Astrocyte of the cerebellum (primary cell): ENCODE results near the gene CHD2.

Experiments used
- DNase-seq: peaks from one replicate; pipeline ENCODE4 v3.0.0-alpha.2; 2011; ENCODE audit warnings: low read depth
- H3K4me3 ChIP-seq: 2 replicates; pipeline ENCODE4 v1.5.1; 2011; ENCODE audit warnings: mild to moderate bottlenecking, low read depth, low read length, moderate library complexity
- in situ Hi-C: cut with HindIII; loops from 2 replicates; pipeline ENCODE4 v1.10.0; 2017; ENCODE audit warnings: low sequenced_read_pairs
- TF ChIP-seq, protein P1 (sequence below): IDR thresholded peaks from 2 replicates; pipeline ENCODE4 v1.5.1; 2012; ENCODE audit warnings: low read length, low read depth, moderate library complexity, mild to moderate bottlenecking; ENCODE audit errors: missing control alignments

The CHD2 gene

GRCh38 chr15:92900731-92901071 is 577 bp downstream of the CHD2 start:
- no peak for DNase-seq
- TF ChIP-seq, protein P1, sequence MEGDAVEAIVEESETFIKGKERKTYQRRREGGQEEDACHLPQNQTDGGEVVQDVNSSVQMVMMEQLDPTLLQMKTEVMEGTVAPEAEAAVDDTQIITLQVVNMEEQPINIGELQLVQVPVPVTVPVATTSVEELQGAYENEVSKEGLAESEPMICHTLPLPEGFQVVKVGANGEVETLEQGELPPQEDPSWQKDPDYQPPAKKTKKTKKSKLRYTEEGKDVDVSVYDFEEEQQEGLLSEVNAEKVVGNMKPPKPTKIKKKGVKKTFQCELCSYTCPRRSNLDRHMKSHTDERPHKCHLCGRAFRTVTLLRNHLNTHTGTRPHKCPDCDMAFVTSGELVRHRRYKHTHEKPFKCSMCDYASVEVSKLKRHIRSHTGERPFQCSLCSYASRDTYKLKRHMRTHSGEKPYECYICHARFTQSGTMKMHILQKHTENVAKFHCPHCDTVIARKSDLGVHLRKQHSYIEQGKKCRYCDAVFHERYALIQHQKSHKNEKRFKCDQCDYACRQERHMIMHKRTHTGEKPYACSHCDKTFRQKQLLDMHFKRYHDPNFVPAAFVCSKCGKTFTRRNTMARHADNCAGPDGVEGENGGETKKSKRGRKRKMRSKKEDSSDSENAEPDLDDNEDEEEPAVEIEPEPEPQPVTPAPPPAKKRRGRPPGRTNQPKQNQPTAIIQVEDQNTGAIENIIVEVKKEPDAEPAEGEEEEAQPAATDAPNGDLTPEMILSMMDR, result no peak
- peak overlapping the region; percentile 74 for H3K4me3 ChIP-seq
- in situ Hi-C loops, result no loop called here

DNA sequence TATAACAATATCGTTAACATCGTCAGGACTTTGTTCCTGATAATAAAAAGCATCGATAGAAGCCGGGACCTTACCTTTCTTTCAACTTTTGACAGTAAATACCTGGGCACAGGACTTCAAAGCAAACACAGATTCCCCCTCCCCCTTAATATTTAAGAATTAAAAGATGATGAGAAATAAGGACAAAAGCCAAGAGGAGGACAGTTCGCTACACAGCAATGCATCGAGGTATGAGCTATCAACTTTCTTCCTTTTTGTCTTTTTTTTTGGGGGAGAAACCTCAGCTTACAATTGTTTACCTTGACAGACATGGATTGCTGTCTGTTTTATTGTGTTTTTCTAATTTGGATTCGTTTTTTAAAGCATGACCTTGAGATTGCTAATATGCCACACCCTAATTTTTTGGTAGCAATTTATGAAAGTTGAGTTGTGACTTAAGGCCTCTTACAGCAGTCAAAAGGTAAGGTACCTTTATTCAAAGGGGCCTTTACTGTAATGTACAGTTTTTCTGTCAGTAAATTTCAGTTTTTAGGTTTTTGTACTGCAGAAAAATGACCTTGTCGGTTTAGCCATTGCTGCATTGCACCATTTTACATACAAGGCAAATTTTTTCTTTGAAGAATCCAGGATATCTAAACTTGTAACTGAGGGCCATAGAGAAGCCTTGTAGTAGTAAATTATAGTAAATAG is 1.1 kb downstream of the CHD2 start:
- in situ Hi-C loops, result no loop called here
- TF ChIP-seq, protein P1, result no peak
- no peak for DNase-seq
- peak overlapping the region; percentile 74 for H3K4me3 ChIP-seq

DNA sequence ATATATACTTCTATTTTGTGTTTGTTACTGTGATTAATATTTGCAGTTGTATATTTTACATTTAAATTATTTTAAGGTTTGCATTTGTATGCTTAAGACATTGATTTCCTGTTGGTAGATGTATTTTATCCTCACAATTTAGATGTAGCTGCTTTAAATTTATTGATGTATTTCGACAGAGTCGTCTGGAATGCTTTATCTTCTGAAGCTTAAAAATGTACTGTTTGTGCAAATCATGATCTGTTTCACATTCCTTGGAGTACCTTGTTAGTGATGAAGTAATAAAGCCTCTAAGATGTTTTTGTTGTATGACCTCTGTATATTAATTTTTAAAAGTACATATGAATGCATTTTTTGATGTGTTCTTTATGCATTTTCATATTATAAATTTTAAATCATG is 1.9 kb downstream of the CHD2 start:
- in situ Hi-C loops, result no loop called here
- no peak for DNase-seq
- TF ChIP-seq, protein P1, result no peak
- peak overlapping the region; percentile 74 for H3K4me3 ChIP-seq

GRCh38 chr15:92902737-92903593 is 2.8 kb downstream of the CHD2 start:
- no peak for DNase-seq
- H3K4me3 ChIP-seq, result peak overlapping the region; percentile 74
- TF ChIP-seq, protein P1, result no peak
- in situ Hi-C loops, result no loop called here

DNA sequence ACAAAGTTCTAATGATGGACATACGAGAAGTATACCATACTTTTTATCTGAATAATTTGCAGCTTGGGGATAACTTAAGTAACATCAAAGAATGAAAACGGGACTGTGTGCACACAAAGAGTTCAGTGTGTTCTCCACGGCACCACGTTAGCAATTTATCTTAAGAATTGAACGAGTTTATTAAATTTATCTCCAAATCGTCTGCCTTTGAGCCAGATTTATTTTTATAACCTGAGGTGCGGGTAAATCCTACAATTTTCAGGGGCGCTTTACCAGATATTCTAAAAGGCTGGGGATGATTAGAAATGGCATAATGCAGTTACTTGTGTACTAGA is 3.5 kb downstream of the CHD2 start:
- in situ Hi-C loops, result no loop called here
- H3K4me3 ChIP-seq, result peak overlapping the region; percentile 74
- TF ChIP-seq, protein P1, result no peak
- no peak for DNase-seq

- TF ChIP-seq, protein P1, result no peak
- DNase-seq, result peak; percentile 95
- in situ Hi-C loops, result no loop called here
- H3K4me3 ChIP-seq, result peak overlapping the region; percentile 74
These were observed 4.0 kb downstream of the CHD2 start for GRCh38 chr15:92903966-92904721.
